LNCAP (cell line): ENCODE measurements around the gene GAB1.

ENCODE experiments used
- TF ChIP-seq, protein P1 (sequence below): fragments of 450-650 bp; IDR thresholded peaks from 2 replicates; pipeline ENCODE4 v1.5.1; 2017; ENCODE audit warnings: mild to moderate bottlenecking

The GAB1 gene

DNA sequence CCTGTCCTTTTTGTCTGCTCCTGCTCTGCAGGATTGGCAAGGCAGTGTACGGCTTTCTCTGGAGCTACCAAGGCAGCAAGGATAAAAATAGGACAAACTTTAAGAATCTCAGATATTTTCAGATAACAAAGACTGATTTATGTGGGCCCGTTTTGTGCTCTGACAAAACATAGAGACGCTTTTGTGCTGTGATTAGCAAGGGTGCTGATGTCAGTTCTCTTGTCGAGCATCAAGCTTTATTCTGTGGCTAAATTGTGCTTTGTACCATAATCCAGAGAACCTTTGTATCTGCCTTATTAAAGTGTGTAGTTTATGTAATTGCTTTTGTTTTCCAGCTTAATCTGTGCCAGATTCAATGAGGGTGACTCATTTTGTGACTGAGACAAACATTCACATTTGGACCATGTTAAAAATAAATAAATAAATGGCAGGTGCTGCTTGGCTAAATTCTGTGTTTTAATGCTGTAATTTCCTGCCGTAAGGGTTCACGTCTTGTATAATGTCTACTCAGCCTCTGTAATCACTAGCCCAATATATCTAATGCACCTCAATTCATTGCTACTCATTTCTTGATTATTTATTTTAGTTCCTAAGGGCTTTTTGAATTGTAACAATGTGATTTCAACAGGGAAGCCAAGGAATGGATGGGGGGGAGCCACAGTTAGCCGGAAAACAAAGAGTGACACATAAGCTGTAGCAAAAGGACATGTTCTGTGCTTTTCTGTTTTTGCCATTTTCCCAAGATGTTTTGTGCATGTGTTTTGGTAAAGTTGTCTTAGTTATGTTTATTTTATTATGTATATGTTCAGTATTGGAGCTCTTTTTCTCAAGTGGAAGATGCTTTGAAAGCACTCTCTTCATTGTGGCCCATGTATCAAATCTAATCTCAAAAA lies 75.1 kb downstream of the GAB1 start:
- TF ChIP-seq, protein P1, sequence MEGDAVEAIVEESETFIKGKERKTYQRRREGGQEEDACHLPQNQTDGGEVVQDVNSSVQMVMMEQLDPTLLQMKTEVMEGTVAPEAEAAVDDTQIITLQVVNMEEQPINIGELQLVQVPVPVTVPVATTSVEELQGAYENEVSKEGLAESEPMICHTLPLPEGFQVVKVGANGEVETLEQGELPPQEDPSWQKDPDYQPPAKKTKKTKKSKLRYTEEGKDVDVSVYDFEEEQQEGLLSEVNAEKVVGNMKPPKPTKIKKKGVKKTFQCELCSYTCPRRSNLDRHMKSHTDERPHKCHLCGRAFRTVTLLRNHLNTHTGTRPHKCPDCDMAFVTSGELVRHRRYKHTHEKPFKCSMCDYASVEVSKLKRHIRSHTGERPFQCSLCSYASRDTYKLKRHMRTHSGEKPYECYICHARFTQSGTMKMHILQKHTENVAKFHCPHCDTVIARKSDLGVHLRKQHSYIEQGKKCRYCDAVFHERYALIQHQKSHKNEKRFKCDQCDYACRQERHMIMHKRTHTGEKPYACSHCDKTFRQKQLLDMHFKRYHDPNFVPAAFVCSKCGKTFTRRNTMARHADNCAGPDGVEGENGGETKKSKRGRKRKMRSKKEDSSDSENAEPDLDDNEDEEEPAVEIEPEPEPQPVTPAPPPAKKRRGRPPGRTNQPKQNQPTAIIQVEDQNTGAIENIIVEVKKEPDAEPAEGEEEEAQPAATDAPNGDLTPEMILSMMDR, result no peak

DNA sequence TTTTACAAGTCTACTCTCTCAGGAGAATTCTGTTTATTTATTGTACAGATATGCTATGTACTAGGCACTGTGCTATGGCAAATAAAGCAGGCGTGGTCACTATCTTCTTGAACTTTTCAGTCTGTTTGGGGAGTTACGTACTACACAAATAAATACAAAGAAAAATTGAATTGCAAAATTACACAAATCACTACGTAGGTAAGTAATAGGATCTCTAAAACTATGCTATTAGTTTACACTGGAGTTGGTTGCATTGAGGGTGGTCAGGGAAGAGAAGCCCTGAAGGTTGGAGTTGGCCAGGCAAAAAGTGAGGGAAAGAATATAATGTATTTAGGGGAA lies 75.7 kb downstream of the GAB1 start:
- TF ChIP-seq, protein P1, result no peak

DNA sequence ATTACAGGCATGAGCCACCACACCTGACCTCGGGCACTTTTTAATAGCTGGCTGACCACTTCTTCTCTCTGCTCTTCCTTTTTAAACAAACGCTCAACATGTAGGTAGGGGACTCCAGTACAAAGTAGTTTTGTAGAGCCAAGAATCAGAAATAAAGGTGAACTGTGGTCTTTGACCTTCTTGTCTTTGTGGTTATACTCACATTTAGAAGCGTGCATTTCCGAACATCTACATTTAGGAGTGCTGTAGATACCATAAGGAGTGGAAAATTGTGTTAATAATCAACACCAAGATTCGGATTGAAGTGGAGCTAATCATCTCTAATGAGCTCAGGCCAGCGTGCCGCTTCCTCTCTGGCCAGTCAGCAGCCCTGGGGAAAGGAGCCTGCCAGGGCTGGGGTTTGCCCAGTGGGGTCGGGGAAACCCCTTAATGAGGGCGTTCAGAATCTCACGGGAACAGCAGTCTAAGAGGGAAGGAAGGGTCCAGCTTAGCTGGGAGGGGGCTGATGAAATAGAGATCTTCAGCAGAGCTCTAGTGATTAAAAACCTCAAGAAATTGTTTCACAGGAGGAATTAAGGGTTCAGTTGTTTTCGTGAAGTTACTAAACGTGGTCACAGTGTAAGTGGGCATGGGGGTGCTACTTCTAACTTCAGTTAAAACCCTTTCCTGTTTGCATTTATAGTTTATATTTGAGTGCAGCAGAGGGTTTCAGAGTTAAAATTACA lies 81.2 kb downstream of the GAB1 start:
- TF ChIP-seq, protein P1, result no peak

DNA sequence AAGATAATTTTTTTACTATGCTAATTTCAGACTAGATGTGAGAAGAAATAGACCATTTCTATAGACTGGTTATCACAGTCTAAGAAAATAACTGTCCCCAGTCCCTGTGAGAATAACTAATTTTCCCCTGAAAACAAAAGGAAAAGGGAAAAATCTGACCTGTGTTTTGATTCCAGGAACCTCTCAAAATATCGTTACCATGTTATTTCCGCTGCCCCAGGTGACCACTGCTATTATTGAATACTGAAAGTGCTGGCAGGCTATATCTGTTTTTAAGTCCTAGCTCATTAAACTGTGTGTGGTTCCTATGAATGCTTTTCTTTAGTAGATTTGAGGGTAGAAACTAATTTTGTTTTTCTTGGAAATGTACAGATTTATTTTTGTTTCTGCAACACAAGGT lies 83.6 kb downstream of the GAB1 start:
- TF ChIP-seq, protein P1, result no peak

DNA sequence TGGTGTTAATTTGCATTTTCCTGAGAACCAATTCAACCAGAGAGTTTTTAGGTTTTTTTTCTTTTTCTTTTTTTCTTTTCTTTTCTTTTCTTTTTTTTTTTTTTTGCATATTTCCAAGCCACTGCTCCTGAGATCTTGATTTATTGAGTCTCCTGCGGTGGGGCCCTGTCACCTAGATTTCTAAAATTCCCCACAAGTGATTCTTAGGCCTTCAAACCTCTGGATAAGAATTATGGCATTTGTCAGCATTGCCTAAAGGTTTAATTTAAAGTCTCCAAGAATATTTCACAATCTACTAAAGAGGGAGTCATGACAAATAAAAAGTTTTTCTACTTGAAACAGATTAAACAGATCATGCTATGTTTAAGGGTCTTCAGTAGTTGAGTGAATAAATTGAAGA lies 84.9 kb downstream of the GAB1 start:
- TF ChIP-seq, protein P1, result no peak

DNA sequence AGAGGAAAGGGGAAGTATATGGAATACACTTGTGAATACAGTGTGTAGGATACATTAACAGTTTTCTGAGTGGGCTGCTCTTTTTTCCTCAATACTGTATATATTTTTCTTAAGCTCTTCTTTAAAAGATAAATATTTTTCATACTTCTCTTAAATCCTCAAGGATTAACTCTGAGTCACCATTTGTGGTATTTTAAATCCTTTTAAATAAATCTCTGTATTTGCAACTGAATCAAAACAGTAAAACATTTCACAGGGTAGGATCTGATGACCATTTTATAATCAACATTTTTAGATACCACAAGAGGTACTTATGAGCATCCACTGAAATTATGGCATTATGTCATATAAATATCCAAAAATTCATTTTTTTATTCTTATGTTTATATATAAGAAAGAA lies 87.6 kb downstream of the GAB1 start:
- TF ChIP-seq, protein P1, result no peak

DNA sequence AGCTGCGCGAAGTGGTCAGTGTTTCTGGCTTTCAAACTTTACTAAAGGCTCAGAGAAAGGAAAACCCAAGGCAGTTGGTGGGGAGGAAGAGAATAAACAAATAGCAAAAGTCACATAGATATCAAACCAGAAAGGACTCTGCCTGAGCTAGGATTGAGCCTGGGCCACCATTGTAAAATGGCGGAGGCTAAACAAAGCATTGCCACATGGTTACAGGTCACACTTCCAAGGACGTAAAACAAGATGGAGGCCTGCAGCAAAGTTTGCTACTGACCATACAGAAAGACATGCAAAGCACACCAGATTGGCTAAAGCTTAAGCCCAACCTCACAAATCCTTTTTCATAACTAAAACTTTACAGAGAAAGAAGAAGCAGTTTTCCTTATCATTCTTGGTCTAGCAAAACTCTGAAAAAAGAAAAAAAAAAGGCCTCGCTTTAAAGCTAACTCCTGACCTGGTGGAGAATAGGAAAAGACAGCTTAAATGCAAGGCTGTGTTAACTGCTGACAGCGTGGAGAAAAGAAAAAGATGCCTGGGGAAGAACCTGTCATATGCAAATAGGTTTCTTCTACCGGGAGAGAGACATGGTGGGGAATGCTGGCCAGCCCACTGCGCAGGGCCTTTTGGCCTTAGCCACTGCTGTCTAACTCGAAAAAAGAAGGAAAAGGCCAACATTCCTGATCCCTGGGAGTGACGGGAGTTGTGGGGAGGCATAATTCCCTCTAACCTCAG lies 95.0 kb downstream of the GAB1 start:
- TF ChIP-seq, protein P1, result no peak
